ENCODE results near the gene BTRC.

BTRC gene

DNA sequence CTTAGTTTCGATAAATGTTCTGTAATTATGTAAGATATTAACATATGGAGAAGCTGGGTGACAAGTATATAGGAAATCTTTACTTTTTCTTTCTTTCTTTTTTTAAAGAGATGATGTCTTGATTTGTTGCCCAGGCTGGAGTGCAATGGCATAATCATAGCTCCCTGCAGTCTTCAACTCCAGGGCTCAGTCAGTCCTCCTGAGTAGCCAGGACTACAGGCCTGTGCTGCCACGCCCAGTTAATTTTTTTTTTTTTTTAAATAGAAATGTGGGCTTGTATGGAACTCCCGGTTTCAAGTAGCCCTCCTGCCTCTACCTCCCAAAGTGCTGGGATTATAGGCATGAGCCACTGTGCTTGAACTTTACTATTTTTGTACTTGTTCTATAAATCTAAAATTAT is 122.4 kb downstream of the BTRC start:
- POLR2A ChIA-PET, result no interaction called here
- CTCF ChIA-PET, result interaction anchor here (2.4 kb wide), 1 partner anchor 10 kb away, joined by 13 read pairs; no protein-coding TSS in a partner anchor
- TF ChIP-seq ZNF384 (IDR thresholded peaks at IDR 0.05), result 0 out of 2 replicates have a peak, but pooled peaks have one; percentile 43
- no peak for TF ChIP-seq FOXK2 (IDR thresholded peaks at IDR 0.05)
- DNase-seq (ENCODE audit: extremely low spot score), result no peak

DNA sequence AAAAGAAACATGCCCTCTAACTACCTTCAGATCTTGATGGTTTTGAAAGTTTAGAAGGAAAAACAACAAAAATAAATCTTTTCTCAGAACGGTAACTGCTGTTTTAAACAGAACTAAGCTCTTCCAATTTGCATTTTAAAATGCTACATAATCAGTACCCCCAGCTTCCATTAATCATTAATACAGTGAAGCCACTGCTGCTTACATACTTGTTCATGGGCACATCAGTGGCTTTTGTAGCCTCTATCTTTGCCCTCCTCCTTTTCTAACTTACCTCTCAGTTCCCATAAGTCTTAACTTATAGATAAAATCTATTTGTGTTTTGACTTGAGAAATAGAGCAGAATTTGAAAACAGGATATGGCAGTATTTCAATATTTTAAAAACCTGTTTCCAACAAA is 125.0 kb downstream of the BTRC start:
- POLR2A ChIA-PET, result no interaction called here
- TF ChIP-seq ARNT (IDR thresholded peaks at IDR 0.05) (no peak), L3MBTL2 (conservative IDR thresholded peaks at IDR 0.05) (no peak), NFRKB (IDR thresholded peaks at IDR 0.05) (no peak), SUZ12 (IDR thresholded peaks at IDR 0.05) (no peak), LEF1 (IDR thresholded peaks at IDR 0.05; ENCODE audit: borderline replicate concordance) (no peak), FOXK2 (IDR thresholded peaks at IDR 0.05) (no peak), CTBP1 (IDR thresholded peaks at IDR 0.05; ENCODE audit: borderline replicate concordance) (no peak)
- DNase-seq (ENCODE audit: extremely low spot score), result no peak
- CTCF ChIA-PET, result interaction anchor here (0.6 kb wide), 1 partner anchor 422 kb away, joined by 7 read pairs; no protein-coding TSS in a partner anchor

DNA sequence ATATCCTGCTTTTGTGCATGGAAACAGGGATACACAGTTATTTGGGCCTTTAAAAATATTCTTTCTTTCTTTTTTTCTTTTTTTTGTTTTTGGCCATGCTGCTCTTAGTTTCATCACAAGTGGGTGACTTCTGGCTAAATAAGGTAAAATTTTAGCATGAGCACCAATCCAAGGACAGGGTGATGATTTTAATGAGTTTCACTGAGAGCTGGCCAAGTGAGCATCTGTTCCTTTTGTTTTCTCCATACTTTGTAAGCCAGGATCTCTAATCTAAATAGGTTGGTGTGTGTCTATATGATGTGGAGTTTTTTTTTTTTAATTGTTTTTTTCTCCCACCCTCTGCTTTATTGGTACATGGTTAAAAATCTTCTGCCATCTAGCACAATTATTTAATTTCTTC is 127.3 kb downstream of the BTRC start:
- TF ChIP-seq ARNT (IDR thresholded peaks at IDR 0.05), result no peak
- no peak for TF ChIP-seq FOXK2 (IDR thresholded peaks at IDR 0.05)
- TF ChIP-seq SP1 (IDR thresholded peaks at IDR 0.05), result no peak
- TF ChIP-seq, protein P1, sequence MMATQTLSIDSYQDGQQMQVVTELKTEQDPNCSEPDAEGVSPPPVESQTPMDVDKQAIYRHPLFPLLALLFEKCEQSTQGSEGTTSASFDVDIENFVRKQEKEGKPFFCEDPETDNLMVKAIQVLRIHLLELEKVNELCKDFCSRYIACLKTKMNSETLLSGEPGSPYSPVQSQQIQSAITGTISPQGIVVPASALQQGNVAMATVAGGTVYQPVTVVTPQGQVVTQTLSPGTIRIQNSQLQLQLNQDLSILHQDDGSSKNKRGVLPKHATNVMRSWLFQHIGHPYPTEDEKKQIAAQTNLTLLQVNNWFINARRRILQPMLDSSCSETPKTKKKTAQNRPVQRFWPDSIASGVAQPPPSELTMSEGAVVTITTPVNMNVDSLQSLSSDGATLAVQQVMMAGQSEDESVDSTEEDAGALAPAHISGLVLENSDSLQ (IDR thresholded peaks at IDR 0.05), result no peak
- TF ChIP-seq ZNF384 (IDR thresholded peaks at IDR 0.05), result no peak
- TF ChIP-seq NFRKB (IDR thresholded peaks at IDR 0.05), result no peak
- no peak for TF ChIP-seq FOXM1 (IDR thresholded peaks at IDR 0.05; ENCODE audit: borderline replicate concordance)
- no peak for TF ChIP-seq CTBP1 (IDR thresholded peaks at IDR 0.05; ENCODE audit: borderline replicate concordance)
- no peak for TF ChIP-seq ELF4 (IDR thresholded peaks at IDR 0.05)
- no peak for TF ChIP-seq LEF1 (IDR thresholded peaks at IDR 0.05; ENCODE audit: borderline replicate concordance)
- TF ChIP-seq BHLHE40 (IDR thresholded peaks at IDR 0.05; ENCODE audit: borderline replicate concordance), result no peak
- no peak for TF ChIP-seq FOXA1 (IDR thresholded peaks at IDR 0.05)
- no peak for TF ChIP-seq TARDBP (IDR thresholded peaks at IDR 0.05)
- TF ChIP-seq SUZ12 (IDR thresholded peaks at IDR 0.05), result no peak
- no peak for TF ChIP-seq HDGF (IDR thresholded peaks at IDR 0.05; ENCODE audit: borderline replicate concordance)
- TF ChIP-seq L3MBTL2 (conservative IDR thresholded peaks at IDR 0.05), result no peak
- CTCF ChIA-PET, result no interaction called here

DNA sequence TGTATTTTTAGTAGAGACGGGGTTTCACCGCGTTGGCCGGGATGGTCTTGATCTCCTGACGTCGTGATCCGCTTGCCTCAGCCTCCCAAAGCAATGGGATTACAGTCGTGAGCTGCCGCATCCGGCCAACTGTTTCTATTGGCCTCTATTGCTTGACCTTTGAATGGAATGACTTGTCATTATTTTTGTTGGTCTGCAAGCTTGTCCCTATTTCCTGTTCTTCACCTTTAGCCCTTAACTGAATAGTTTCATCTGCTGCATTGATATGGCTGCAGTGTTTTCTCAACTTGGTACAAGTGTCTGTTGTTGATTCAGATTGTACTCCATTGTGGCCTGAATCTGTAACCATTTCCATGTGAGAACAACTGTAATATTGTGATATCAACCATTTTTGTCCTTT is 128.6 kb downstream of the BTRC start:
- TF ChIP-seq FOXK2 (IDR thresholded peaks at IDR 0.05) (no peak), FOXA1 (IDR thresholded peaks at IDR 0.05) (no peak), TARDBP (IDR thresholded peaks at IDR 0.05) (no peak), NFRKB (IDR thresholded peaks at IDR 0.05) (no peak), FOXM1 (IDR thresholded peaks at IDR 0.05; ENCODE audit: borderline replicate concordance) (no peak), CTBP1 (IDR thresholded peaks at IDR 0.05; ENCODE audit: borderline replicate concordance) (no peak), ZNF384 (IDR thresholded peaks at IDR 0.05) (no peak), ELF4 (IDR thresholded peaks at IDR 0.05) (no peak)
- no peak for DNase-seq (ENCODE audit: extremely low spot score)
- ChIA-PET CTCF (no interaction called here), POLR2A (no interaction called here)

More for the DNA sequence above, 127.3 kb downstream of the BTRC start:
- POLR2A ChIA-PET, result no interaction called here
- DNase-seq (ENCODE audit: extremely low spot score), result no peak

DNA sequence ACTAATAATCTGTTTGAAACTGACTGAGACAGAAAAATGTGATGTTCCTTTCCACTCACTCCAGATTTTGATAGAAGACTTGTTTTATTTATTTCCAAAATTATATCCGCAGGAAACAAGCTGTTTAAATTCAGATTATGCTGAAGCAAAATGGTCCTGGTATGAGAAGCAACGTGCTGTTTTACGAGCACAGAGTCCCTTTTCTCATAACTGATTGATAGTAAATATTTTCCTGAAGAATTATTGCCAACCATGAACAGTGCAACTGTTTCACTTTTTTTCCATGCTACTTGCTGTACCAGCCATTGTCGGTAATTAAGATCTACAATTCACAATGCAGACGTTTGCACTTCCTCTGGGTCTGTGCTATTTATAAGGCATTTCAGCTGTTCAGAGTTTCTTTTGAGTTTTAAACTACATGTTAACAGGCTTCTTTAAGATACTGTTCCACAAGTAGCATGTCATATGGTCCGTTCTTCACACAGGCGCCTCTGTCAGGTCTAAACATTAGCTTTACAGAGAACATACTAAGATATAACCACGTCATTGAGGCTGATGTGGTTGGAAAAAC is 130.3 kb downstream of the BTRC start:
- ChIA-PET POLR2A (interaction anchor here (1.2 kb wide), 1 partner anchor 32 kb away, joined by 3 read pairs; no protein-coding TSS in a partner anchor), CTCF (interaction anchor here (0.6 to 2.4 kb wide), 4 partner anchors 11 to 85 kb away, joined by 3 to 8 read pairs (median 4); no protein-coding TSS in a partner anchor)
- TF ChIP-seq, protein P1 (IDR thresholded peaks at IDR 0.05), result no peak
- TF ChIP-seq FOXK2 (IDR thresholded peaks at IDR 0.05) (no peak), BHLHE40 (IDR thresholded peaks at IDR 0.05; ENCODE audit: borderline replicate concordance) (no peak), SP1 (IDR thresholded peaks at IDR 0.05) (no peak), HDGF (IDR thresholded peaks at IDR 0.05; ENCODE audit: borderline replicate concordance) (no peak), FOXM1 (IDR thresholded peaks at IDR 0.05; ENCODE audit: borderline replicate concordance) (no peak), NFRKB (IDR thresholded peaks at IDR 0.05) (no peak), TARDBP (IDR thresholded peaks at IDR 0.05) (no peak), LEF1 (IDR thresholded peaks at IDR 0.05; ENCODE audit: borderline replicate concordance) (no peak), L3MBTL2 (conservative IDR thresholded peaks at IDR 0.05) (no peak), CTBP1 (IDR thresholded peaks at IDR 0.05; ENCODE audit: borderline replicate concordance) (no peak), SUZ12 (IDR thresholded peaks at IDR 0.05) (no peak), ARNT (IDR thresholded peaks at IDR 0.05) (no peak)
- no peak for DNase-seq (ENCODE audit: extremely low spot score)

DNA sequence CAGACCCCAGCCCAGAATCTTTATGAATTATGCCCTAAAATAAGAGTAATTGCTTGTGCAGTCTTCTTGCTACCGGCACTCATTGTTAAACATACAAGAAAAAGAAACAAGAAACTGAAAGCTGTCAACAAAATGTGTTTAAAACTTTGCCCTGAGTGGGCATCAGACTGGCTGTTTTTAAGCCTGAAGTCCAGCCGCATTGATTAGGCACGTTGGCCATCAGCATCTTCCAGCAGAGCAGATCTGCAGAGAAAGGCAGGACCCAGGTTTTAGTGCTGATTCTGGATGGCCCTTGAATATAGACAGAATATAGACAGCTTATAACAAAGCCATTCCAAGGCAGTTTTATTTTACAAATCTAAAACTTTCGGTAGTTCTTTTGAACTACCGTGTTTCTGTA is 131.2 kb downstream of the BTRC start:
- CTCF ChIA-PET, result interaction anchor here (0.6 to 2.4 kb wide), 4 partner anchors 18 to 732 kb away, joined by 3 to 8 read pairs (median 4); no protein-coding TSS in a partner anchor
- TF ChIP-seq BHLHE40 (IDR thresholded peaks at IDR 0.05; ENCODE audit: borderline replicate concordance) (no peak), LEF1 (IDR thresholded peaks at IDR 0.05; ENCODE audit: borderline replicate concordance) (no peak), HDGF (IDR thresholded peaks at IDR 0.05; ENCODE audit: borderline replicate concordance) (no peak)
- TF ChIP-seq, protein P1 (IDR thresholded peaks at IDR 0.05), result no peak
- POLR2A ChIA-PET, result interaction anchor here (0.8 to 1.2 kb wide), 2 partner anchors 17 to 33 kb away, joined by 3 read pairs; no protein-coding TSS in a partner anchor
- no peak for DNase-seq (ENCODE audit: extremely low spot score)
